Smooth muscle cell of the brain vasculature (primary cell): ENCODE data around the gene ZER1.
"Not testable (repeated sequence)": the region's sequence is repeated elsewhere in the genome, so short reads cannot be mapped to it uniquely, and the experiment has no call there.

ENCODE experiments used
- DNase-seq: peaks from one replicate; pipeline ENCODE4 v3.0.0-alpha.2; 2012; ENCODE audit warnings: low read depth, low spot score

ZER1 gene

GRCh38 chr9:128787659-128788058 is 15.9 kb upstream of the ZER1 start:
- no peak for DNase-seq

GRCh38 chr9:128786681-128787601 is 15.2 kb upstream of the ZER1 start, which contains the start of gene TBC1D13:
Gene TBC1D13 (plus strand): TSS chr9:128787253. CDS start chr9:128787354, 101 bp downstream.
- DNase-seq: peak; percentile 26

- no peak for DNase-seq
These were observed 13.7 kb upstream of the ZER1 start for GRCh38 chr9:128785427-128785826.

- DNase-seq: no peak
These were observed 10.9 kb upstream of the ZER1 start for GRCh38 chr9:128782669-128783068.

- no peak for DNase-seq
These were observed 9.7 kb upstream of the ZER1 start for GRCh38 chr9:128781187-128782070.

- DNase-seq: not testable (repeated sequence)
These were observed 8.4 kb upstream of the ZER1 start for GRCh38 chr9:128780093-128780492.

- DNase-seq: no peak
These were observed 3.1 kb upstream of the ZER1 start for GRCh38 chr9:128774804-128775203.

DNA sequence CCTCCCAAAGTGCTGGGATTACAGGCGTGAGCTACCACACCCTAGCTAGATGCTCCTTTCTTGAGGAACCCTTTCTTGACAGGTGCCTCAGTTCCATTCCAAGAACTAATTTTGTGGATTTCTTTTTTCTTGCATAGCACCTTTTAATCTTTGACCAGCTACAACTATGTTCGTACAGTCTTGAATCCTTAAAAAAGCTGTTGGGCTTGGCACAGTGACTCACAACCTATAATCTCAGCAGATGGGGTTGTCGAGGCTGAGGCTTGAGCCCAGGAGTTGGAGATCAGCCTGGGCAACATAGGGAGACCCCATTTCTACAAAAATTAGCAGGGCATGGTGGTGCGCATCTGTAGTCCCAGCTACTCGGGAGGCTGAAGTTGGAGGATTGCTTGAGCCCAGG is 1.3 kb upstream of the ZER1 start:
- DNase-seq: no peak

DNA sequence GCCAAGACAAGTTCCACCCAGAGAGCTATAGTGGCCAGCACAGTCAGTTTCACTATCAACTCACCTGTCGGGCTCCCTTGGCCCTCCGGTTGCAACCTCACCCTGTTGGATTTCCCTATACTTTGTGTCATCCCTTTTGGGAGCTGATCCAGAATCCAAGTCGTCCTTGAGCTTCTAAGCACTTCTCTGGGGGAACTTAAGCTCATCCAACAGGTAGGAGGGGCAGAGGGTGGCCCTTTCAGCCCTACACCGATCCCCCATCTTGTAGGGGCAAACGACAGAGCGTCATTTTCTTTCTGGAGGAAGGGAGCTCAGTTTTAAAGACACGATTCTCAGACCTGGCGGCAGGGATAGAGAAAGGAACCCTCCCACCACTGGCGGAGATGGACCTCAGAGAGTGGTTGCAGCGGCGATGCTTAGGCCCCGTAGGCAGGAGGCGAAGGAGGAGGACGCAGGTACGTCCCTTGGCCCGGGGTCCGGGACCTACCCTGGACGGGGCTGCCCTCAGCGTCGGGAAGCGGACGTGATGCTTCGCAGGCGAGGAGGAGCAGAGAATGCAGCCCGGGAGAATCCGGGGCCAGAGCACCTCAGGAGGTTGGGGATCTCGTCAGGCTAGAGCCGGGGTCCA is 519 bp downstream of the ZER1 start:
- DNase-seq: no peak

GRCh38 chr9:128770286-128771030 is 1.3 kb downstream of the ZER1 start:
- DNase-seq: no peak

GRCh38 chr9:128768606-128769005 is 3.1 kb downstream of the ZER1 start:
- no peak for DNase-seq

GRCh38 chr9:128765499-128765898 is 6.2 kb downstream of the ZER1 start:
- DNase-seq: no peak

- DNase-seq: no peak
These were observed 7.4 kb downstream of the ZER1 start for GRCh38 chr9:128764361-128764760.

DNA sequence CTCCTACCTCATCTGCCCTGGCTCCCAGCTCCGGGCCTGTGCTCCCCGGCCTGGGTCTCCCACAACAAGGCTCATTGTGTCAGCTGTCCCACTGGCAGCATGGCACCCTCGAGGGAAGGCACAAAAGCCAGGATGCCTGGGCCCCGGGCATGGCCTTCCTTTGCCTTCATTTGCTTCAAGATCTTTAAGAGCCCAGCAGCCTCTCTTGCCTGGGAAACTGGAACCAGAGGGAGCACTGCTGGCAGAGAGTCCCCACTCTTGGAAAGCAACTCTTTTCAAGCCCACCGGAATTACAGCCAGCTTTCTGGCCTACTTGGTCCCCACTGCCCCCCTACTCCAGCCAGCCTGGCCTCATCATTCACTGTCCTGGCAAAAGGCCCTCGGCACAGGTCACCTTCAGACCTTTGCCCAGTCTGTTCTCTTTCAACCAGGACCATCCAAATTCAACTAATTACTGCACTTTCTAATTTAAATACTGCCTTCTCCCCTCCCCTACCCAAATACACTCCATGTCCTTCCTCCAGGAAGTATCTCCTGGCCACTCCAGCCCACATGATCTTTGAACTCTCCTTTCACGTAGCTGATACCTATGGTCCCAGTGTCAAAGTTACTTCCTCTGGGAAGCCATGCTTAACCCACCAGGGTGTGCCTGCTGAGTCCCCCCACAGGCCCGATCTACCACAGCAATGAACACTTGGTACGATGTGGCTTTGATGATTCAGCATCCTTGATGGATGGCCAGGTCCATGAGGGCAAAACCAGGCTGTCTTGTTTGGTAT is 8.9 kb downstream of the ZER1 start:
- no peak for DNase-seq

DNA sequence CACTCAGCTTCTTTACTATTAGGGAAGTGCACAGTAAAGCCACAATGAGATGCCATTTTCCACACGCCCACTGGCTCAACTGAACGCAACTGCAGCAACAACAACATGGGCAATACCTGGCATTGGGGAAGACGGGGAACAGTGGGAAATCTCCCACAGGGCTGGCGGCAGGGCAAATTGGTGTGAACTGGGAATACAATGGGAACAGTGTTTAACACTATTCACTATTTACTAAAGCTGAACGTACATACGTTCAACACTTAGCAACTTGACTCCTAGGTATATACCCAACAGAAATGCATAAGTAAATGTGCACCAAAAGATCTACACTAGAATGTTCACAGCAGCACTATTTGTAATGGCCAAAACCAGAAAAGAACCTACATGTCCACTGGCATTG is 14.1 kb downstream of the ZER1 start:
- no peak for DNase-seq

- DNase-seq: no peak
These were observed 18.1 kb downstream of the ZER1 start for GRCh38 chr9:128753627-128754026.

DNA sequence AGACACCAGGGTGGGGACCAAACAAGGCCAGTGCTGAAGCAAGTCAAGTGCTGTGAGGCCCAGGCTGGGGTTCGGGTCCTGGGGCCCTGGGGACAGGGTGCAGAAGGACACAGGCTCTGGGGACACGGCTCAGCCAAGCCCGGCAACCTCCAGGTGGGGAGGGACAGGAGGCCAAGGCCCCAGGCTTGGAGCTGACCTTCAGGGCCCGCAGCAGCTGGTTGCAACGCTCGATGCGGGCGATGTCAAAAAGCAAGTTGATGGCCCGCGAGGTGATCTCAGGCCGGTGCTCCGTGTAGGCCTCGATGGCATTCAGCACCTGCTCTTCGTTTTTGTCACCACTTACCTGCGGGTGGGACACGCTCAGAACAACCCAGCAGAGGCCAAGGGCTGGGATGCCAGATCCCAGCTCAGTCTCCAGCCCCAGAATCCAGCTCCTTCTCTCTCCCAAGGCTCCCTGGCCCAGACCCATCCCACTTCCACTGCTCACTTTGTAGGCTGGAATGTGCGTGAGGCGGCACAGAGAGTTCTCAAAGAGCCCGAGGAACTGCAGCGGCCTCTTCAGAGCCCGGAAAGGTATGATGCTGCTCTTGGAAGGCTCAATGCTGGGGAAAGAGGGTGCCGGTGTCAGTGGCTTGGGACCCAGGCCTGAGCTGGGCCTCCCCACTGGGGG is 20.7 kb downstream of the ZER1 start:
- no peak for DNase-seq

DNA sequence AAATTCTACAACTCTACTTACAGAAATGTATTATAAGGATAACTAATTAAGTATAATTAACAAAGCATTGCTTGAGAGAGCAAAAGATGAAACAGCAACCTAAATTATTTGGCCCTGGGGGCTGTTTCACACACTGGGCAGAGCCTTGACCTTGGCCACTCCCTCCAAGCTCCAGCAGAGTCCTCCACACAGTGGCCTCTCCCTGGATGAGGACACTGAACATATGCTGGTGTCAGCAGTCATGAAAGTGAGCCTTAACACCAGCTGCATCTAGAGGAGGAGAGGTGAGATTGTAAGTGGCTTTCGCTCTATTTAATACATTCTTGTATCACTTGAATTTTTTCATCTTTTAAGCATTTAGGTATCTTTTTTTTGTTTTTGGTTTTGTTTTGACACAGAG is 24.5 kb downstream of the ZER1 start:
- no peak for DNase-seq

DNA sequence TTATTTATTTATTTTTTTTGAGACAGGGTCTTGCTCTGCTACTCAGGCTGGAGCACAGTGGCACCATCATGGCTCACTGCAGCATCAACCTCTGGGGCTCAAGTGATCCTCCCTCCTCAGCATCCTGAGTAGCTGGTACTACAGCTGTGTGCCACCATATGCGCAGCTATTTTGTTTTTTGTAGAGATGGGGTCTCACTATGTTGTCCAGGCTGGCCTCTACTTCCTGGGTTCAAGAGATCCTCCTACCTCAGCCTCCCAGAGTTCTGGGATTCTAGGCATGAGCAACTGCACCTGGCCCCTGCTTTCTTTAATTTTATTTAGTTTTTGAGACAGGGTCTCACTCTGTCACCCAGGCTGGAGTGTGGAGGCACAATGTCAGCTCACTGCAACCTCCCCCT is 28.3 kb downstream of the ZER1 start:
- no peak for DNase-seq

- DNase-seq: no peak
These were observed 29.3 kb downstream of the ZER1 start for GRCh38 chr9:128742401-128742800.
